HepG2 (cell line): ENCODE measurements around the gene VPREB3. TPM values are rescaled to one million over a fixed set of nuclear protein-coding genes. Genes with fewer than 3 reads are reported as not detected.

Experiments used
- AGO2 ChIP-seq: fragments of 200-400 bp; formaldehyde crosslinking; optimal IDR thresholded peaks from 2 replicates; pipeline ENCODE3; 2017; ENCODE audit warnings: mild to moderate bottlenecking, low read depth, low read length, moderate library complexity
- BORCS8-MEF2B ChIP-seq: sonication (generic); formaldehyde crosslinking; IDR thresholded peaks from 2 replicates; pipeline ENCODE4 v1.8.0; 2022; ENCODE audit warnings: mild to moderate bottlenecking, missing genetic modification reagents
- EHMT2 ChIP-seq: fragments of 200-600 bp; sonication (generic); IDR thresholded peaks from 2 replicates; pipeline ENCODE4 v1.7.0; 2017; ENCODE audit warnings: antibody characterized with exemption, low read depth, low read length, borderline replicate concordance
- ESRRA ChIP-seq: sonication (generic); formaldehyde crosslinking; IDR thresholded peaks from 2 replicates; pipeline ENCODE4 v1.5.1; 2020; ENCODE audit warnings: mild to moderate bottlenecking, low read depth, missing genetic modification reagents
- FOSL1 ChIP-seq: sonication (generic); formaldehyde crosslinking; IDR thresholded peaks from 2 replicates; pipeline ENCODE4 v1.9.0; 2021; ENCODE audit warnings: missing genetic modification reagents, borderline replicate concordance
- NCOR1 ChIP-seq: fragments of 200-600 bp; sonication (generic); IDR thresholded peaks from 2 replicates; pipeline ENCODE4 v1.7.0; 2017; ENCODE audit warnings: antibody characterized with exemption, low read length, borderline replicate concordance
- NFE2 ChIP-seq: sonication (generic); formaldehyde crosslinking; IDR thresholded peaks from 2 replicates; pipeline ENCODE4 v1.4.0; 2020; ENCODE audit warnings: missing genetic modification reagents
- NRL ChIP-seq: sonication (generic); formaldehyde crosslinking; IDR thresholded peaks from 2 replicates; pipeline ENCODE4 v1.5.0; 2020; ENCODE audit warnings: missing genetic modification reagents, mild to moderate bottlenecking, moderate library complexity, borderline replicate concordance
- RCOR2 ChIP-seq: IDR thresholded peaks from 2 replicates; pipeline ENCODE4 v1.6.1; 2016; ENCODE audit warnings: missing biosample characterization, missing genetic modification reagents
- TMF1 ChIP-seq: sonication (generic); formaldehyde crosslinking; IDR thresholded peaks from 2 replicates; pipeline ENCODE4 v1.8.1; 2022; ENCODE audit warnings: low read depth, missing genetic modification reagents
- ZNF562 ChIP-seq: sonication (generic); formaldehyde crosslinking; IDR thresholded peaks from 2 replicates; pipeline ENCODE4 v1.8.0; 2022; ENCODE audit warnings: missing genetic modification reagents, borderline replicate concordance
- ZSCAN20 ChIP-seq: sonication (generic); formaldehyde crosslinking; IDR thresholded peaks from 2 replicates; pipeline ENCODE4 v1.4.0; 2020; ENCODE audit warnings: missing genetic modification reagents, mild to moderate bottlenecking, borderline replicate concordance
- polyA plus RNA-seq, 8 experiments: library from polyadenylated mRNA; depleted of rRNA in 3 of 8; stranded (reverse) in 7 of 8; unstranded in 1 of 8; fragments of >200 nt; fragmentation: Illumina TruSeq in 4 of 8; extraction: Trizol in 4 of 8; gene quantifications; 2 replicates each; pipeline versions ENCODE4 v1.2.1 to v1.2.3, GENCODE V29; 2011 to 2016; ENCODE audit warnings: low read depth in 4 of 8, missing spikeins in 1 of 8, mixed read lengths in 1 of 8; ENCODE audit not compliant: insufficient read depth in 1 of 8
- total RNA-seq, 5 experiments: library from RNA; depleted of rRNA; stranded (reverse); fragments of >200 nt; fragmentation: Illumina TruSeq; extraction: Trizol; gene quantifications; 2 replicates each; pipeline ENCODE4 v1.2.3, GENCODE V29; 2016; ENCODE audit warnings: low read depth in 1 of 5
- TF ChIP-seq, protein P1 (sequence below): sonication (generic); formaldehyde crosslinking; IDR thresholded peaks from 2 replicates; pipeline ENCODE4 v1.8.1; 2022; ENCODE audit warnings: mild to moderate bottlenecking, missing genetic modification reagents
- TF ChIP-seq, protein P2 (sequence below): sonication (generic); formaldehyde crosslinking; IDR thresholded peaks from 2 replicates; pipeline ENCODE4; 2020; ENCODE audit warnings: missing genetic modification reagents, mild to moderate bottlenecking, borderline replicate concordance
- TF ChIP-seq, protein P3 (sequence below): sonication (generic); formaldehyde crosslinking; IDR thresholded peaks from 2 replicates; pipeline ENCODE4 v1.4.0; 2020; ENCODE audit warnings: missing genetic modification reagents
- TF ChIP-seq, protein P4 (sequence below): sonication (generic); formaldehyde crosslinking; IDR thresholded peaks from 2 replicates; pipeline ENCODE4 v1.4.0; 2020; ENCODE audit warnings: missing genetic modification reagents

VPREB3 gene
- total and polyA plus RNA-seq, 2 of the 13 experiments (the other 11 are each of a cell fraction or from before 2014, with no cell fraction given): 0.22 TPM; not detected in 1

DNA sequence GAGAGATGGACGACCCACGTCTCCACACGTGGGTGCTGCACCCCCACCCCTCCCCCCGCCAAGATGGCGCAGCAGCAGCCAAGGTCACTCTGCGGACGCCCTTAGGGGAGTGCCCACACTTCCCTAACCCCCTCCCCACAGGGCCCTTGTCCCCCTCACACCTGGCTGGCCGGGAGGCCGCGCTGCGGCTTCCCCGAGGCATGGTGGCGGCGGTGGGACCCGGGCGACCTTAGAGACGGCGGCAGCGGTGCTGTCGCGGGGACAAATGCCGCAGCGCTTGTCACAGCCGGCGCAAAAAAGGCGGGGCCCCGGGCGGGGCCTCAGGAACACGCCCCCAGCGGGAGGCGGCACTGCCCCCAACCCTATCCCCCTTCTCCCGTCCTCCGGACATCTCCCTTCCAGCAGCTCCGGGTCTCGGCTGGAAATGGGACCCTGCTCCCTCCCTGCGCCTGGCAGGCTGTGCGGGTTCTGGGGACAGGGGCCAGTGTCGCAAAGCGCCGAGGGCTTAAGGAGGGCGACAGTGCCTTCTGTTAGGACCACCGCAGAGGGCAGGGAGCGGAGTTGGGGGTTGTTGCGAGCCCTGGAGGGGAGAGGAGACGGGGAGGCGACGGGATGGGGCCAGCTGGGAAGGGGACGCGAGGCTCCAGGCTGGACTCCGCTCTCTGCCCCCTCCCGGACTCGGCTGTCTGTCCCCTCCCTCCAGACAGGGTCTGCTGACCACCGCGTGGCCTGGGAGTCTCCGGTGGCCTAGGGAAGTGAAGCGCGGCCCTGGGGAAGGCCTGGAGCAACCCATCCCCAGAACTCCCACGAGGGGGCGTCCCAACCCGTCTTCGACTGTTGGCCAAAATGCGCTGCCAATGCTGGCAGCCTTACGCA, 13.7 kb upstream of the VPREB3 start, which contains the start of gene CHCHD10 (continued):
- TF ChIP-seq, protein P1, sequence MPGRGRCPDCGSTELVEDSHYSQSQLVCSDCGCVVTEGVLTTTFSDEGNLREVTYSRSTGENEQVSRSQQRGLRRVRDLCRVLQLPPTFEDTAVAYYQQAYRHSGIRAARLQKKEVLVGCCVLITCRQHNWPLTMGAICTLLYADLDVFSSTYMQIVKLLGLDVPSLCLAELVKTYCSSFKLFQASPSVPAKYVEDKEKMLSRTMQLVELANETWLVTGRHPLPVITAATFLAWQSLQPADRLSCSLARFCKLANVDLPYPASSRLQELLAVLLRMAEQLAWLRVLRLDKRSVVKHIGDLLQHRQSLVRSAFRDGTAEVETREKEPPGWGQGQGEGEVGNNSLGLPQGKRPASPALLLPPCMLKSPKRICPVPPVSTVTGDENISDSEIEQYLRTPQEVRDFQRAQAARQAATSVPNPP (CRISPR knock-in tag): peak; percentile 83; the same call in 1 of the 2 replicates
- TF ChIP-seq, protein P2, sequence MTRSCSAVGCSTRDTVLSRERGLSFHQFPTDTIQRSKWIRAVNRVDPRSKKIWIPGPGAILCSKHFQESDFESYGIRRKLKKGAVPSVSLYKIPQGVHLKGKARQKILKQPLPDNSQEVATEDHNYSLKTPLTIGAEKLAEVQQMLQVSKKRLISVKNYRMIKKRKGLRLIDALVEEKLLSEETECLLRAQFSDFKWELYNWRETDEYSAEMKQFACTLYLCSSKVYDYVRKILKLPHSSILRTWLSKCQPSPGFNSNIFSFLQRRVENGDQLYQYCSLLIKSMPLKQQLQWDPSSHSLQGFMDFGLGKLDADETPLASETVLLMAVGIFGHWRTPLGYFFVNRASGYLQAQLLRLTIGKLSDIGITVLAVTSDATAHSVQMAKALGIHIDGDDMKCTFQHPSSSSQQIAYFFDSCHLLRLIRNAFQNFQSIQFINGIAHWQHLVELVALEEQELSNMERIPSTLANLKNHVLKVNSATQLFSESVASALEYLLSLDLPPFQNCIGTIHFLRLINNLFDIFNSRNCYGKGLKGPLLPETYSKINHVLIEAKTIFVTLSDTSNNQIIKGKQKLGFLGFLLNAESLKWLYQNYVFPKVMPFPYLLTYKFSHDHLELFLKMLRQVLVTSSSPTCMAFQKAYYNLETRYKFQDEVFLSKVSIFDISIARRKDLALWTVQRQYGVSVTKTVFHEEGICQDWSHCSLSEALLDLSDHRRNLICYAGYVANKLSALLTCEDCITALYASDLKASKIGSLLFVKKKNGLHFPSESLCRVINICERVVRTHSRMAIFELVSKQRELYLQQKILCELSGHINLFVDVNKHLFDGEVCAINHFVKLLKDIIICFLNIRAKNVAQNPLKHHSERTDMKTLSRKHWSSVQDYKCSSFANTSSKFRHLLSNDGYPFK (CRISPR knock-in tag): peak; percentile 46; the same call in 1 of the 2 replicates
- no peak for TF ChIP-seq NRL (CRISPR knock-in tag)
- no peak for TF ChIP-seq NFE2 (CRISPR knock-in tag)
- TF ChIP-seq NCOR1: peak; percentile 13; the same call in 1 of the 2 replicates
- no peak for TF ChIP-seq ZSCAN20 (CRISPR knock-in tag)
- no peak for TF ChIP-seq FOSL1
- peak; percentile 68 for TF ChIP-seq BORCS8-MEF2B (CRISPR knock-in tag)
- TF ChIP-seq ZNF562: no peak
- TF ChIP-seq, protein P3, sequence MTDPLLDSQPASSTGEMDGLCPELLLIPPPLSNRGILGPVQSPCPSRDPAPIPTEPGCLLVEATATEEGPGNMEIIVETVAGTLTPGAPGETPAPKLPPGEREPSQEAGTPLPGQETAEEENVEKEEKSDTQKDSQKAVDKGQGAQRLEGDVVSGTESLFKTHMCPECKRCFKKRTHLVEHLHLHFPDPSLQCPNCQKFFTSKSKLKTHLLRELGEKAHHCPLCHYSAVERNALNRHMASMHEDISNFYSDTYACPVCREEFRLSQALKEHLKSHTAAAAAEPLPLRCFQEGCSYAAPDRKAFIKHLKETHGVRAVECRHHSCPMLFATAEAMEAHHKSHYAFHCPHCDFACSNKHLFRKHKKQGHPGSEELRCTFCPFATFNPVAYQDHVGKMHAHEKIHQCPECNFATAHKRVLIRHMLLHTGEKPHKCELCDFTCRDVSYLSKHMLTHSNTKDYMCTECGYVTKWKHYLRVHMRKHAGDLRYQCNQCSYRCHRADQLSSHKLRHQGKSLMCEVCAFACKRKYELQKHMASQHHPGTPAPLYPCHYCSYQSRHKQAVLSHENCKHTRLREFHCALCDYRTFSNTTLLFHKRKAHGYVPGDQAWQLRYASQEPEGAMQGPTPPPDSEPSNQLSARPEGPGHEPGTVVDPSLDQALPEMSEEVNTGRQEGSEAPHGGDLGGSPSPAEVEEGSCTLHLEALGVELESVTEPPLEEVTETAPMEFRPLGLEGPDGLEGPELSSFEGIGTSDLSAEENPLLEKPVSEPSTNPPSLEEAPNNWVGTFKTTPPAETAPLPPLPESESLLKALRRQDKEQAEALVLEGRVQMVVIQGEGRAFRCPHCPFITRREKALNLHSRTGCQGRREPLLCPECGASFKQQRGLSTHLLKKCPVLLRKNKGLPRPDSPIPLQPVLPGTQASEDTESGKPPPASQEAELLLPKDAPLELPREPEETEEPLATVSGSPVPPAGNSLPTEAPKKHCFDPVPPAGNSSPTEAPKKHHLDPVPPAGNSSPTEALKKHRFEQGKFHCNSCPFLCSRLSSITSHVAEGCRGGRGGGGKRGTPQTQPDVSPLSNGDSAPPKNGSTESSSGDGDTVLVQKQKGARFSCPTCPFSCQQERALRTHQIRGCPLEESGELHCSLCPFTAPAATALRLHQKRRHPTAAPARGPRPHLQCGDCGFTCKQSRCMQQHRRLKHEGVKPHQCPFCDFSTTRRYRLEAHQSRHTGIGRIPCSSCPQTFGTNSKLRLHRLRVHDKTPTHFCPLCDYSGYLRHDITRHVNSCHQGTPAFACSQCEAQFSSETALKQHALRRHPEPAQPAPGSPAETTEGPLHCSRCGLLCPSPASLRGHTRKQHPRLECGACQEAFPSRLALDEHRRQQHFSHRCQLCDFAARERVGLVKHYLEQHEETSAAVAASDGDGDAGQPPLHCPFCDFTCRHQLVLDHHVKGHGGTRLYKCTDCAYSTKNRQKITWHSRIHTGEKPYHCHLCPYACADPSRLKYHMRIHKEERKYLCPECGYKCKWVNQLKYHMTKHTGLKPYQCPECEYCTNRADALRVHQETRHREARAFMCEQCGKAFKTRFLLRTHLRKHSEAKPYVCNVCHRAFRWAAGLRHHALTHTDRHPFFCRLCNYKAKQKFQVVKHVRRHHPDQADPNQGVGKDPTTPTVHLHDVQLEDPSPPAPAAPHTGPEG (CRISPR knock-in tag): peak; percentile 83
- TF ChIP-seq ESRRA: peak; percentile 29
- TF ChIP-seq, protein P4, sequence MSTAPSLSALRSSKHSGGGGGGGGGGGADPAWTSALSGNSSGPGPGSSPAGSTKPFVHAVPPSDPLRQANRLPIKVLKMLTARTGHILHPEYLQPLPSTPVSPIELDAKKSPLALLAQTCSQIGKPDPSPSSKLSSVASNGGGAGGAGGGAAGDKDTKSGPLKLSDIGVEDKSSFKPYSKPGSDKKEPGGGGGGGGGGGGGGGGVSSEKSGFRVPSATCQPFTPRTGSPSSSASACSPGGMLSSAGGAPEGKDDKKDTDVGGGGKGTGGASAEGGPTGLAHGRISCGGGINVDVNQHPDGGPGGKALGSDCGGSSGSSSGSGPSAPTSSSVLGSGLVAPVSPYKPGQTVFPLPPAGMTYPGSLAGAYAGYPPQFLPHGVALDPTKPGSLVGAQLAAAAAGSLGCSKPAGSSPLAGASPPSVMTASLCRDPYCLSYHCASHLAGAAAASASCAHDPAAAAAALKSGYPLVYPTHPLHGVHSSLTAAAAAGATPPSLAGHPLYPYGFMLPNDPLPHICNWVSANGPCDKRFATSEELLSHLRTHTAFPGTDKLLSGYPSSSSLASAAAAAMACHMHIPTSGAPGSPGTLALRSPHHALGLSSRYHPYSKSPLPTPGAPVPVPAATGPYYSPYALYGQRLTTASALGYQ: peak; percentile 33; the same call in 1 of the 2 replicates
- TF ChIP-seq EHMT2: no peak
- peak; percentile 44; the same call in 1 of the 2 replicates for TF ChIP-seq TMF1 (CRISPR knock-in tag)
- TF ChIP-seq AGO2: peak; percentile 63
- 0 out of 2 replicates have a peak, but pooled peaks have one; percentile 11 for TF ChIP-seq RCOR2 (CRISPR knock-in tag)
